IMR-90 (cell line): Measurements from ENCODE around the gene ECHS1. TPM values are rescaled to one million over a fixed set of nuclear protein-coding genes. Genes with fewer than 3 reads are reported as not detected.
A peak's percentile ranks its signal among the peaks of the same experiment; 100 is the strongest.

Experiments used
- ATAC-seq: fragments of 200-7000 bp; cut with Tn5 transposase; 2 replicates; pipeline ENCODE4 v1.9.1; 2020; ENCODE audit warnings: low read depth, mild to moderate bottlenecking, moderate library complexity
- BruUV-seq: library from RNA; stranded (reverse); fragments of 400-500 nt; replicated peaks from 2 replicates; lab custom pipeline; 2021; lab: Mats Ljungman, UMichigan
- CTCF ChIA-PET: fragments of 300-600 bp; formaldehyde crosslinking; extraction: SDS; loops from one replicate; lab custom pipeline; 2021; ENCODE audit warnings: antibody characterized with exemption; lab: Yijun Ruan, JAX
- POLR2A ChIA-PET: fragments of 300-600 bp; sonication (Branson Sonifier 250); formaldehyde crosslinking; loops from one replicate; lab custom pipeline; 2022; ENCODE audit warnings: antibody characterized with exemption; ENCODE audit not compliant: unreplicated experiment; lab: Charles Lee
- DNase-seq: peaks from one replicate; pipeline ENCODE4 v3.0.0; 2013
- H2AFZ ChIP-seq: replicated peaks from 2 replicates; pipeline ENCODE3; 2013; ENCODE audit warnings: low read length, mild to moderate bottlenecking; ENCODE audit not compliant: poor library complexity
- H2AK5ac ChIP-seq: 2 replicates; pipeline ENCODE4 v1.6.1; 2013; ENCODE audit warnings: low read depth, low read length, inconsistent platforms
- H2AK9ac ChIP-seq: replicated peaks from 2 replicates; pipeline ENCODE3; 2013; ENCODE audit warnings: mild to moderate bottlenecking, low read depth, low read length, moderate library complexity; ENCODE audit not compliant: poor library complexity
- H2BK120ac ChIP-seq: 2 replicates; pipeline ENCODE4 v1.6.1; 2013; ENCODE audit warnings: low read depth, low read length, inconsistent platforms
- H2BK15ac ChIP-seq: 3 replicates; pipeline ENCODE4 v1.6.1; 2013; ENCODE audit warnings: low read depth, low read length, inconsistent platforms
- H2BK20ac ChIP-seq: 2 replicates; pipeline ENCODE4 v1.6.1; 2013; ENCODE audit warnings: low read depth, mild to moderate bottlenecking, inconsistent platforms, low read length, moderate library complexity
- H2BK5ac ChIP-seq: 2 replicates; pipeline ENCODE4 v1.6.1; 2013; ENCODE audit warnings: mild to moderate bottlenecking, low read depth, low read length, inconsistent platforms; ENCODE audit not compliant: poor library complexity, severe bottlenecking
- H3K14ac ChIP-seq: replicated peaks from 2 replicates; pipeline ENCODE4 v1.6.1; 2013; ENCODE audit warnings: low read depth, low read length, inconsistent platforms
- H3K18ac ChIP-seq: 2 replicates; pipeline ENCODE4 v1.6.1; 2013; ENCODE audit warnings: low read depth, low read length, control low read depth
- H3K23ac ChIP-seq: 2 replicates; pipeline ENCODE4 v1.6.1; 2013; ENCODE audit warnings: low read depth, low read length, inconsistent platforms
- H3K27ac ChIP-seq: 2 replicates; pipeline ENCODE4 v1.5.1; 2013; ENCODE audit warnings: mild to moderate bottlenecking, control low read depth, low read length; ENCODE audit not compliant: insufficient read depth
- H3K27me3 ChIP-seq: 2 replicates; pipeline ENCODE4 v1.6.1; 2013; ENCODE audit warnings: low read length; ENCODE audit not compliant: control insufficient read depth, insufficient read depth
- H3K36me3 ChIP-seq: 2 replicates; pipeline ENCODE4 v1.6.1; 2013; ENCODE audit warnings: low read length, mixed read lengths; ENCODE audit not compliant: control insufficient read depth, insufficient read depth
- H3K4ac ChIP-seq: 2 replicates; pipeline ENCODE4 v1.6.1; 2013; ENCODE audit warnings: low read depth, low read length, inconsistent platforms
- H3K4me1 ChIP-seq: 2 replicates; pipeline ENCODE4 v1.6.1; 2013; ENCODE audit warnings: low read length, mixed read lengths; ENCODE audit not compliant: control insufficient read depth, insufficient read depth
- H3K4me2 ChIP-seq: 2 replicates; pipeline ENCODE4 v1.6.1; 2013; ENCODE audit warnings: low read depth, mild to moderate bottlenecking, control low read depth, low read length, moderate library complexity
- H3K4me3 ChIP-seq: 2 replicates; pipeline ENCODE4 v1.5.1; 2013; ENCODE audit warnings: low read depth, mild to moderate bottlenecking, control low read depth, low read length, moderate library complexity; ENCODE audit not compliant: insufficient read depth
- H3K56ac ChIP-seq: 2 replicates; pipeline ENCODE4 v1.6.1; 2013; ENCODE audit warnings: low read length, inconsistent platforms; ENCODE audit not compliant: insufficient read depth; ENCODE audit errors: extremely low read depth
- H3K79me1 ChIP-seq, 2 experiments: 2 replicates each; pipeline ENCODE4 v1.6.1; 2013; ENCODE audit warnings: low read length in 2 of 2, inconsistent platforms in 1 of 2, low read depth in 1 of 2
- H3K9ac ChIP-seq: 2 replicates; pipeline ENCODE4 v1.6.1; 2013; ENCODE audit warnings: low read depth, low read length, control low read depth
- H3K9me1 ChIP-seq: 2 replicates; pipeline ENCODE4 v1.6.1; 2013; ENCODE audit warnings: low read length, inconsistent platforms; ENCODE audit not compliant: insufficient read depth
- H3K9me3 ChIP-seq: 2 replicates; pipeline ENCODE4 v1.6.1; 2013; ENCODE audit warnings: low read length; ENCODE audit not compliant: control insufficient read depth, insufficient read depth
- H4K20me1 ChIP-seq: 2 replicates; pipeline ENCODE4 v1.6.1; 2013; ENCODE audit warnings: low read length, inconsistent platforms; ENCODE audit not compliant: insufficient read depth
- H4K5ac ChIP-seq: 2 replicates; pipeline ENCODE4 v1.6.1; 2013; ENCODE audit warnings: mild to moderate bottlenecking, low read depth, low read length, control low read depth
- H4K8ac ChIP-seq, 2 experiments: 2 replicates each; pipeline ENCODE4 v1.6.1; 2013; ENCODE audit warnings: low read depth in 2 of 2, low read length in 2 of 2, control low read depth in 1 of 2, inconsistent platforms in 1 of 2
- H4K91ac ChIP-seq: 2 replicates; pipeline ENCODE4 v1.6.1; 2013; ENCODE audit warnings: low read depth, low read length, inconsistent platforms; ENCODE audit not compliant: insufficient read depth
- CEBPB ChIP-seq: IDR thresholded peaks from 2 replicates; pipeline ENCODE4 v1.6.1; 2012; ENCODE audit warnings: low read depth, low read length, improper control_type of control experiment
- CHD1 ChIP-seq: IDR thresholded peaks from 2 replicates; pipeline ENCODE4 v1.6.1; 2012; ENCODE audit warnings: low read depth, low read length, improper control_type of control experiment
- CTCF ChIP-seq: conservative IDR thresholded peaks from 2 replicates; pipeline ENCODE4 v1.5.1; 2012; ENCODE audit warnings: mild to moderate bottlenecking, low read depth, low read length, improper control_type of control experiment
- ELK1 ChIP-seq: fragments of 150-350 bp; IDR thresholded peaks from 2 replicates; pipeline ENCODE4 v1.6.1; 2016; ENCODE audit warnings: low read depth, mild to moderate bottlenecking, low read length, moderate library complexity, borderline replicate concordance
- FOS ChIP-seq: fragments of 150-350 bp; IDR thresholded peaks from 2 replicates; pipeline ENCODE4 v1.6.1; 2016; ENCODE audit warnings: low read depth, low read length
- MAZ ChIP-seq: IDR thresholded peaks from 2 replicates; pipeline ENCODE4 v1.6.1; 2012; ENCODE audit warnings: low read depth, mild to moderate bottlenecking, low read length, improper control_type of control experiment, moderate library complexity, borderline replicate concordance
- MXI1 ChIP-seq: IDR thresholded peaks from 2 replicates; pipeline ENCODE4 v1.6.1; 2012; ENCODE audit warnings: low read depth, mild to moderate bottlenecking, low read length, moderate library complexity, borderline replicate concordance
- NFE2L2 ChIP-seq: fragments of 150-350 bp; IDR thresholded peaks from 2 replicates; pipeline ENCODE4 v1.6.1; 2016; ENCODE audit warnings: low read depth, mild to moderate bottlenecking, low read length
- POLR2A ChIP-seq: IDR thresholded peaks from 2 replicates; pipeline ENCODE4 v1.6.1; 2012; ENCODE audit warnings: mild to moderate bottlenecking, low read depth, low read length
- RAD21 ChIP-seq: IDR thresholded peaks from 2 replicates; pipeline ENCODE4 v1.6.1; 2012; ENCODE audit warnings: low read length, improper control_type of control experiment
- SMC3 ChIP-seq: fragments of 150-350 bp; IDR thresholded peaks from 2 replicates; pipeline ENCODE4 v1.6.1; 2016; ENCODE audit warnings: low read depth, mild to moderate bottlenecking, antibody characterized with exemption, low read length, moderate library complexity
- USF2 ChIP-seq: fragments of 150-350 bp; IDR thresholded peaks from 2 replicates; pipeline ENCODE4 v1.6.1; 2017; ENCODE audit warnings: mild to moderate bottlenecking, antibody characterized with exemption, low read length, low read depth
- whole genome bisulfite sequencing, 2 experiments: methylation state at CpG; one replicate each; pipeline versions ENCODE4 v1.1.5 to v1.1.7; 2013; ENCODE audit warnings: missing lambda C conversion rate in 2 of 2; ENCODE audit not compliant: insufficient read length in 1 of 2; ENCODE audit errors: extremely low coverage in 2 of 2; 5-methylcytosine and 5-hydroxymethylcytosine counted together
- dilution Hi-C: fragments of 300-500 bp; cut with HindIII; formaldehyde crosslinking; loops from one replicate; pipeline ENCODE4 v1.14.3; 2018; ENCODE audit warnings: low sequenced_read_pairs; ENCODE audit not compliant: unreplicated experiment
- in situ Hi-C: fragments of 300-500 bp; cut with MboI; formaldehyde crosslinking; loops from 3 replicates; pipeline ENCODE4 v1.14.3; 2019; ENCODE audit warnings: low sequenced_read_pairs, inconsistent platforms, mixed read lengths
- intact Hi-C: fragments of 100-400 bp; cut with micrococcal nuclease; formaldehyde crosslinking; loops from 2 replicates; pipeline ENCODE4 v1.10.0; 2022
- polyA plus RNA-seq, 3 experiments: library from polyadenylated mRNA; depleted of rRNA; stranded (reverse); fragments of >200 nt; gene quantifications; 2 replicates each; pipeline ENCODE4 v1.2.3, GENCODE V29; 2012; ENCODE audit warnings: low replicate concordance in 1 of 3
- total RNA-seq: library from RNA; depleted of rRNA; stranded (reverse); fragments of >200 nt; gene quantifications from 2 replicates; pipeline ENCODE4 v1.2.3, GENCODE V29; 2012

The ECHS1 gene
- total and polyA plus RNA-seq, 2 of the 4 experiments (the other 2 are of a cell fraction): 60.8 to 84.2 TPM

- Histone ChIP-seq H2AK5ac (peak within 1 kb of the TSS; percentile 82; the same call in 1 of the 2 replicates), H4K91ac (peak within 1 kb of the TSS; percentile 85), H3K9ac (peak within 1 kb of the TSS; percentile 85), H3K56ac (peak within 1 kb of the TSS; percentile 86), H2BK15ac (no peak within 1 kb of the TSS), H3K9me1 (peaks cover 9% of the 10 kb centered on the region; the same call in 1 of the 2 replicates), H4K5ac (peak within 1 kb of the TSS; percentile 90), H3K14ac (peak within 1 kb of the TSS; percentile 89), H3K9me3 (no peaks in the 10 kb centered on the region), H3K36me3 (peaks cover 24% of the 10 kb centered on the region), H3K27ac (peak within 1 kb of the TSS; percentile 81), H2AFZ (peak within 1 kb of the TSS; percentile 94), H4K8ac (peak within 1 kb of the TSS; percentile 90 to 98), H3K4ac (peak within 1 kb of the TSS; percentile 78), H2BK20ac (no peak within 1 kb of the TSS), H2BK120ac (0 out of 2 replicates have a peak within 1 kb of the TSS, but pooled peaks have one; percentile 16), H3K4me1 (peaks cover 4% of the 10 kb centered on the region; the same call in 1 of the 2 replicates), H2BK5ac (peak within 1 kb of the TSS; percentile 82), H3K18ac (peak within 1 kb of the TSS; percentile 33; the same call in 1 of the 2 replicates), H3K4me2 (peak within 1 kb of the TSS; percentile 100), H2AK9ac (peak within 1 kb of the TSS; percentile 96), H3K79me1 (peaks cover 27 to 40% of the 10 kb centered on the region in 2 experiments), H3K4me3 (peak within 1 kb of the TSS; percentile 97), H3K27me3 (no peaks in the 10 kb centered on the region), H4K20me1 (no peaks in the 10 kb centered on the region), H3K23ac (peak within 1 kb of the TSS; percentile 89)
- in situ Hi-C loops (no loop called here), intact Hi-C loops (no loop called here), dilution Hi-C loops (no loop called here)
- TF ChIP-seq CEBPB (no peak), CHD1 (no peak; the same call in 1 of the 2 replicates), CTCF (peak; percentile 17; the same call in 1 of the 2 replicates), ELK1 (no peak), RAD21 (no peak), POLR2A (peak; percentile 85), SMC3 (no peak), FOS (no peak), MXI1 (peak; percentile 90), USF2 (peak; percentile 36), NFE2L2 (no peak), MAZ (peak; percentile 77; the same call in 1 of the 2 replicates)
- ATAC-seq: peak; percentile 97
- ChIA-PET POLR2A (no interaction called here), CTCF (no interaction called here)
- WGBS, 2 experiments: 1% methylated on average over 43 of the region's 69 CpGs; no CpG with 5 or more reads in 1 of the 2 experiments
- DNase-seq: peak; percentile 87
- no TSS peak for BruUV-seq
Observed at GRCh38 chr10:133394064-133394663, 21.0 kb upstream of the ECHS1 start, which contains the start of gene MTG1. TSS of gene MTG1 (plus strand) at chr10:133394157. CDS start at chr10:133394221, 64 bp downstream.
